Measurements from ENCODE around the gene MMP21.

DNA sequence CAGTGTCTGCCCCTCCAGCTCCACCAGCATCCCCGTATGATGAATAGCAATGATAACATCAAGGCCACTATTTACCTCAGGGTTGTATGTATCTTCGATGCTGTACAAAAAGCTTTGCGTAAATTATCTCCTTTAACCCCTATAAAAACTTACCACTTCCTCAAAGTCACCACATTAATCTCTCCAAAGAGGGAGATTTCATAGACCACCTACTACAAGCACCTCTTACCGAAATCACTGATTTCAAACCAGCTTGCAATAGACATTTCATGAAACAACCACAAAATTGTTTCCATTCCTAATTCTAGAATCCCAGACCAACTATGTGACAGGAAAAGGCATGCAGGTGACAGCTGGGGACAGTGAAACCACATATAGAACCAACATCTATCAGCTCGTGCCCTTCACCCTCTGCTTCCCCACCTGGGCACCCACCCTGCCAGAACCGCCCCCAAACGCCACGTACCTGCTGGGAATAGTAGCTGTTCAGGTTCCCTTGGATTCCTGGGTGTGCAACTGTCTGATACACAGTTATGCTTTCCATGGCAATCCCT, 20.1 kb upstream of the MMP21 start:
- no peak for TF ChIP-seq EZH2 (IDR thresholded peaks at IDR 0.05; ENCODE audit: borderline replicate concordance, low read depth, low read length, severe bottlenecking)
- TF ChIP-seq, protein P1, sequence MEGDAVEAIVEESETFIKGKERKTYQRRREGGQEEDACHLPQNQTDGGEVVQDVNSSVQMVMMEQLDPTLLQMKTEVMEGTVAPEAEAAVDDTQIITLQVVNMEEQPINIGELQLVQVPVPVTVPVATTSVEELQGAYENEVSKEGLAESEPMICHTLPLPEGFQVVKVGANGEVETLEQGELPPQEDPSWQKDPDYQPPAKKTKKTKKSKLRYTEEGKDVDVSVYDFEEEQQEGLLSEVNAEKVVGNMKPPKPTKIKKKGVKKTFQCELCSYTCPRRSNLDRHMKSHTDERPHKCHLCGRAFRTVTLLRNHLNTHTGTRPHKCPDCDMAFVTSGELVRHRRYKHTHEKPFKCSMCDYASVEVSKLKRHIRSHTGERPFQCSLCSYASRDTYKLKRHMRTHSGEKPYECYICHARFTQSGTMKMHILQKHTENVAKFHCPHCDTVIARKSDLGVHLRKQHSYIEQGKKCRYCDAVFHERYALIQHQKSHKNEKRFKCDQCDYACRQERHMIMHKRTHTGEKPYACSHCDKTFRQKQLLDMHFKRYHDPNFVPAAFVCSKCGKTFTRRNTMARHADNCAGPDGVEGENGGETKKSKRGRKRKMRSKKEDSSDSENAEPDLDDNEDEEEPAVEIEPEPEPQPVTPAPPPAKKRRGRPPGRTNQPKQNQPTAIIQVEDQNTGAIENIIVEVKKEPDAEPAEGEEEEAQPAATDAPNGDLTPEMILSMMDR (IDR thresholded peaks at IDR 0.05; ENCODE audit: borderline replicate concordance, extremely low read depth, low read length, poor library complexity, severe bottlenecking): no peak

Data from DND-41 (cell line).